CD4-positive, alpha-beta T cell (primary cell): ENCODE results near the gene TSPAN18. TPM values are rescaled to one million over a fixed set of nuclear protein-coding genes. Genes with fewer than 3 reads are reported as not detected.
A peak's percentile ranks its signal among the peaks of the same experiment; 100 is the strongest.

Source experiments
- ATAC-seq: fragments of 200-7000 bp; cut with Tn5 transposase; one replicate; pipeline ENCODE4 v1.10.0; 2022; ENCODE audit warnings: mild to moderate bottlenecking; ENCODE audit not compliant: poor library complexity
- CTCF ChIA-PET: fragments of 350-600 bp; sonication (Branson Sonifier 250); formaldehyde crosslinking; loops from one replicate; lab custom pipeline; 2021; ENCODE audit warnings: antibody characterized with exemption, inconsistent platforms; lab: Charles Lee
- POLR2A ChIA-PET: fragments of 350-600 bp; sonication (Branson Sonifier 250); formaldehyde crosslinking; loops from one replicate; lab custom pipeline; 2021; ENCODE audit warnings: antibody characterized with exemption, inconsistent platforms; lab: Charles Lee
- DNase-seq, 14 experiments: peaks; one replicate each; pipeline ENCODE4 v3.0.0-alpha.2; 2013 to 2020; ENCODE audit warnings: mixed read lengths in 2 of 14
- H3K27ac ChIP-seq, 2 donors: one replicate each; pipeline versions ENCODE4 v1.5.1 to v1.7.0; 2013; ENCODE audit warnings: low read length in 2 of 2, low read depth in 1 of 2, mild to moderate bottlenecking in 1 of 2
- H3K27me3 ChIP-seq, 2 experiments: 1 replicate in 1 of 2; 2 replicates in 1 of 2; pipeline versions ENCODE4 v1.6.1 to v1.7.0; 2013; ENCODE audit warnings: low read length in 2 of 2, control low read depth in 1 of 2, mild to moderate bottlenecking in 1 of 2, moderate library complexity in 1 of 2; ENCODE audit not compliant: insufficient read depth in 2 of 2, control insufficient read depth in 1 of 2
- H3K36me3 ChIP-seq: one replicate; pipeline ENCODE4 v1.6.1; 2013; ENCODE audit warnings: low read length, control low read depth; ENCODE audit not compliant: insufficient read depth
- H3K4me1 ChIP-seq: one replicate; pipeline ENCODE4 v1.6.1; 2013; ENCODE audit warnings: low read length, control low read depth; ENCODE audit not compliant: insufficient read depth
- H3K4me3 ChIP-seq: one replicate; pipeline ENCODE4 v1.5.1; 2013; ENCODE audit warnings: mild to moderate bottlenecking, low read length, moderate library complexity
- H3K9me3 ChIP-seq, 2 experiments: 1 replicate in 1 of 2; 2 replicates in 1 of 2; pipeline versions ENCODE4 v1.6.1 to v1.7.0; 2013; ENCODE audit warnings: low read length in 2 of 2, mild to moderate bottlenecking in 2 of 2, control low read depth in 1 of 2, moderate library complexity in 1 of 2; ENCODE audit not compliant: control insufficient read depth in 1 of 2, insufficient read depth in 1 of 2
- H3K27ac Mint-ChIP-seq: one replicate; pipeline ENCODE4 v1.8.0; 2020; ENCODE audit warnings: mixed read lengths
- H3K27me3 Mint-ChIP-seq: one replicate; pipeline ENCODE4 v1.8.0; 2021; ENCODE audit warnings: mixed read lengths
- H3K36me3 Mint-ChIP-seq: one replicate; pipeline ENCODE4 v1.8.0; 2021; ENCODE audit warnings: low read depth, mixed read lengths
- H3K4me1 Mint-ChIP-seq: one replicate; pipeline ENCODE4 v1.8.0; 2021; ENCODE audit warnings: low read depth, mixed read lengths
- H3K4me3 Mint-ChIP-seq: one replicate; pipeline ENCODE4 v1.8.0; 2020; ENCODE audit warnings: mild to moderate bottlenecking, mixed read lengths
- H3K9me3 Mint-ChIP-seq: one replicate; pipeline ENCODE4 v1.8.0; 2020; ENCODE audit warnings: mixed read lengths
- CTCF ChIP-seq: fragments of 200-600 bp; IDR thresholded peaks from one replicate; pipeline ENCODE4 v1.8.0; 2022; ENCODE audit warnings: antibody characterized with exemption, mild to moderate bottlenecking
- intact Hi-C, 2 experiments: fragments of 100-400 bp; cut with DNase I in 1 of 2; cut with micrococcal nuclease in 1 of 2; formaldehyde crosslinking; loops; one replicate each; pipeline versions ENCODE4 v1.15.1 to v1.9.0; 2023 to 2025; cut with DNase I, micrococcal nuclease
- total RNA-seq, 174 experiments: library from RNA in 2 of 174; stranded (reverse) in 2 of 174; gene quantifications; one replicate each; pipeline ENCODE4 v1.2.3 and lab custom pipeline; 2021 to 2026

The TSPAN18 gene
- total RNA-seq, 2 experiments from 2014 or later: 23.0 to 25.3 TPM

GRCh38 chr11:44942029-44942955, 215.5 kb downstream of the TSPAN18 start:
- no peaks in the 10 kb centered on the region for H3K27me3 ChIP-seq
- intact Hi-C loops: no loop called here
- H3K9me3 Mint-ChIP-seq: no peaks in the 10 kb centered on the region
- no peaks in the 10 kb centered on the region for H3K27me3 Mint-ChIP-seq
- no peak overlapping the region for H3K4me3 ChIP-seq
- H3K36me3 Mint-ChIP-seq: no peaks in the 10 kb centered on the region
- H3K36me3 ChIP-seq: no peaks in the 10 kb centered on the region
- H3K9me3 ChIP-seq: no peaks in the 10 kb centered on the region
- POLR2A ChIA-PET: no interaction called here
- no peak for ATAC-seq
- no peak for TF ChIP-seq CTCF
- H3K4me1 ChIP-seq: peaks cover 20% of the 10 kb centered on the region
- H3K27ac Mint-ChIP-seq: no peak overlapping the region
- CTCF ChIA-PET: no interaction called here
- peaks cover 8% of the 10 kb centered on the region for H3K4me1 Mint-ChIP-seq
- no peak overlapping the region for H3K4me3 Mint-ChIP-seq
- no peak overlapping the region for H3K27ac ChIP-seq
- DNase-seq: no peak

GRCh38 chr11:44943118-44943517, 216.4 kb downstream of the TSPAN18 start:
- H3K27me3 Mint-ChIP-seq: no peaks in the 10 kb centered on the region
- Histone ChIP-seq H3K27ac (no peak overlapping the region), H3K9me3 (no peaks in the 10 kb centered on the region), H3K4me3 (no peak overlapping the region), H3K27me3 (no peaks in the 10 kb centered on the region), H3K36me3 (no peaks in the 10 kb centered on the region), H3K4me1 (peaks cover 20% of the 10 kb centered on the region)
- no peak overlapping the region for H3K27ac Mint-ChIP-seq
- DNase-seq (peak in 2 of 14 experiments; percentile 38 to 47), ATAC-seq (peak; percentile 44)
- TF ChIP-seq CTCF: no peak
- POLR2A ChIA-PET: no interaction called here
- H3K4me3 Mint-ChIP-seq: no peak overlapping the region
- no peaks in the 10 kb centered on the region for H3K9me3 Mint-ChIP-seq
- peaks cover 8% of the 10 kb centered on the region for H3K4me1 Mint-ChIP-seq
- intact Hi-C loops: no loop called here
- CTCF ChIA-PET: no interaction called here
- no peaks in the 10 kb centered on the region for H3K36me3 Mint-ChIP-seq

GRCh38 chr11:44943696-44944095, 216.9 kb downstream of the TSPAN18 start:
- Histone ChIP-seq H3K36me3 (no peaks in the 10 kb centered on the region), H3K9me3 (no peaks in the 10 kb centered on the region), H3K27me3 (no peaks in the 10 kb centered on the region), H3K4me1 (peaks cover 22% of the 10 kb centered on the region), H3K4me3 (no peak overlapping the region), H3K27ac (no peak overlapping the region)
- CTCF ChIA-PET: no interaction called here
- H3K4me1 Mint-ChIP-seq: peaks cover 8% of the 10 kb centered on the region
- H3K27ac Mint-ChIP-seq: no peak overlapping the region
- no peaks in the 10 kb centered on the region for H3K9me3 Mint-ChIP-seq
- POLR2A ChIA-PET: no interaction called here
- H3K4me3 Mint-ChIP-seq: no peak overlapping the region
- intact Hi-C loops: no loop called here
- no peak for TF ChIP-seq CTCF
- no peaks in the 10 kb centered on the region for H3K27me3 Mint-ChIP-seq
- ATAC-seq: no peak
- H3K36me3 Mint-ChIP-seq: no peaks in the 10 kb centered on the region
- DNase-seq: no peak
